ENCODE measurements around the gene PLD6.

Gene PLD6

DNA sequence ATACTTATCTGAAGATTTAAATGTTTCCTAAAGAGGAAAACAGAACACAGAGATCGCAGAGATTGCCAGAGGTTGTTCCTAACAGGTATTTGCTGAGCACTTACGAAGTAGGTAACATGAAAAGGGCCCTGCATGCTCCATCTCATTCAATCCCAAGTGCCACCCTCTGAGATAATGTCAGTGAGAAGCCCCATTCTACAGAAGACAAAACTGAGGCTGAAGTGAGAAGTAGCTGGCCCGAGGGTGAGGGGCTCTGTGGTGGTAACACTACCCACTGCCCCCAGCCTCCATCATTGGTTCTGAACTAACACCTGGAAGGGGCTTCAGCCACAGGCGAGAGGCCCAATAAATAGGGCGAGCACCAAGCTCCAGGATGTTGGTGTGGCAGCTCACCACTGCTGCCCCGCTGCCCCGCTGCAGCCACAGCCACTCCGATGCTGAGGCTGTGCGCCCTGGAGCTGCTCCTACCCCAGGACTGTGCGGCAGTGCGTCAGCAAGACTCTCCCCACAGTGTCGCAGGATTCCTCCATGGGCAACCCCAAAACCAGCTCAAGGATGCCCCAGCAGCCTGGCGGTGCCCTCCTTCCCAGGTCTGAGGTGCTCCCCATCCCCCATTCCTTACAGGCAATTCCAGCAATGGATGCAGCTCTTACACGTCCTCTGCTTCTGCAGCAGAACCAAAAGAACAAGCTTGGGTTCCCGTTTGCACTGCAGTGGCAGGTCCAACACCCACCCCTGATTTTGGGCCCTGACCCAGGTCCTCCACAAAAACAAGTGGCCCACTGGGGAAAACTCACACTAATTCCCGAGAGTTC is 20.5 kb upstream of the PLD6 start:
- H3K4me3 ChIP-seq (ENCODE audit: control insufficient read depth, low read depth, low read length) = no peak overlapping the region
- no peak for DNase-seq (ENCODE audit: low read depth)
- TF ChIP-seq, protein P1, sequence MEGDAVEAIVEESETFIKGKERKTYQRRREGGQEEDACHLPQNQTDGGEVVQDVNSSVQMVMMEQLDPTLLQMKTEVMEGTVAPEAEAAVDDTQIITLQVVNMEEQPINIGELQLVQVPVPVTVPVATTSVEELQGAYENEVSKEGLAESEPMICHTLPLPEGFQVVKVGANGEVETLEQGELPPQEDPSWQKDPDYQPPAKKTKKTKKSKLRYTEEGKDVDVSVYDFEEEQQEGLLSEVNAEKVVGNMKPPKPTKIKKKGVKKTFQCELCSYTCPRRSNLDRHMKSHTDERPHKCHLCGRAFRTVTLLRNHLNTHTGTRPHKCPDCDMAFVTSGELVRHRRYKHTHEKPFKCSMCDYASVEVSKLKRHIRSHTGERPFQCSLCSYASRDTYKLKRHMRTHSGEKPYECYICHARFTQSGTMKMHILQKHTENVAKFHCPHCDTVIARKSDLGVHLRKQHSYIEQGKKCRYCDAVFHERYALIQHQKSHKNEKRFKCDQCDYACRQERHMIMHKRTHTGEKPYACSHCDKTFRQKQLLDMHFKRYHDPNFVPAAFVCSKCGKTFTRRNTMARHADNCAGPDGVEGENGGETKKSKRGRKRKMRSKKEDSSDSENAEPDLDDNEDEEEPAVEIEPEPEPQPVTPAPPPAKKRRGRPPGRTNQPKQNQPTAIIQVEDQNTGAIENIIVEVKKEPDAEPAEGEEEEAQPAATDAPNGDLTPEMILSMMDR (conservative IDR thresholded peaks at IDR 0.05; ENCODE audit: control insufficient read depth, insufficient read depth, low read depth, low read length) = no peak

DNA sequence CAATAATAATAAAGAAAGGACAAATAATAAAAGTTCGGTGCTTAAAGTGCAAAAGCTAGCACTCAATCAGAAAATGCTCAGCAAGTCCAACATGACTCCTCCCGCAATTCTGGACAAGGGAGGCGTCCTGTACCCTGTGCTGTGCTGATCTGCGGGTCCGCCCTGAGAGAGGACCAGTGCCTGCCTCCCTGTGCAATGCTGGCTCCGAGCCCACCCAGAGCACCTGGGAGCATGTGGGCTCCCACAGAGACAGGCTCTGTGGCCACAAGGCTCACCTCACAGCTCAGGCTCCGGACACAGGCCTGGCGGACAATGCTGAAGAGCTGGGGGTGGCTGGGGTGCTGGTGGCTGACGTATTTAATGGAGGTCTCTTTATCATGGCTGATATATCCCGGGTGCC is 19.8 kb upstream of the PLD6 start:
- TF ChIP-seq, protein P1 (conservative IDR thresholded peaks at IDR 0.05; ENCODE audit: control insufficient read depth, insufficient read depth, low read depth, low read length) = no peak
- no peak overlapping the region for H3K4me3 ChIP-seq (ENCODE audit: control insufficient read depth, low read depth, low read length)
- no peak for DNase-seq (ENCODE audit: low read depth)

DNA sequence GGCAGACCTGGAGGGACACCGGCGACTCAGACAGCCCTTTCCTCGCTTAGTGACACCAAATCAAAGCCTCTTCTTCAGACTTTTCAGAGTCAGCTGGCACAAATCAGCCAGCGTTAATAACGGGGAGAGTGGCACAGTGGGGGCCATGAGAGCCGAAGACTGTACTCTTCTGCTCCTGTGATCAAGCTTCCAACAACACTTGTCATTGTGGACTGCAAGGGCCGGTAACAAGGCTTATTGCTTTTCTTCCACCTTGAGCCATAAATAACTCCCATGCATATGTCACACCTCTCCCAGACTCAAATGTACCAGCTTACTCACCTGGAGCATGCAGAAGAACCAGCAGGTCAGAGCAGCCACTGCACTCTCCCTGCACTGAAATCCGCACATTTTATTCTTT is 18.0 kb upstream of the PLD6 start:
- no peak overlapping the region for H3K4me3 ChIP-seq (ENCODE audit: control insufficient read depth, low read depth, low read length)
- DNase-seq (ENCODE audit: low read depth) = no peak

DNA sequence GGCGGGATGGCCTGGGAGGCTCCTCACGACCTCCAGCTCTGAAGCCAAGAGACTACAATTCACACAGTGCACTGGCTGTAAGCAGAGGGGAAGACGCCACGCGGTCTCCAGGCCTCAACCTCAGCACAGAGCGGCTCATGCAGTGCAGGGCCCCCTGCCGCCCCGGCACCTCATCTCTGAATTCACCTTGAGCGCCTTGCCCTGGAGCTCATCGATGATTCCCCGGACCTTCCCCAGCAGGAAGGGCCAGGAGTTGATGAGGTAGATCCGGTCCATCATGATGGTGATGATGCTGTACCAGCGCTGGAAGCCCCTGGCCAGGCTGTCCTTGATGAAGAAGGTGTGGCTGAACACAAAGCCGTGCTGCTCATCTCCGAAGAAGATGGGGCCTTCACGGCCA is 17.6 kb upstream of the PLD6 start:
- TF ChIP-seq, protein P1 (conservative IDR thresholded peaks at IDR 0.05; ENCODE audit: control insufficient read depth, insufficient read depth, low read depth, low read length) = no peak
- no peak for DNase-seq (ENCODE audit: low read depth)
- H3K4me3 ChIP-seq (ENCODE audit: control insufficient read depth, low read depth, low read length) = no peak overlapping the region

More for the DNA sequence above, 18.0 kb upstream of the PLD6 start:
- TF ChIP-seq, protein P1 (conservative IDR thresholded peaks at IDR 0.05; ENCODE audit: control insufficient read depth, insufficient read depth, low read depth, low read length) = no peak

DNA sequence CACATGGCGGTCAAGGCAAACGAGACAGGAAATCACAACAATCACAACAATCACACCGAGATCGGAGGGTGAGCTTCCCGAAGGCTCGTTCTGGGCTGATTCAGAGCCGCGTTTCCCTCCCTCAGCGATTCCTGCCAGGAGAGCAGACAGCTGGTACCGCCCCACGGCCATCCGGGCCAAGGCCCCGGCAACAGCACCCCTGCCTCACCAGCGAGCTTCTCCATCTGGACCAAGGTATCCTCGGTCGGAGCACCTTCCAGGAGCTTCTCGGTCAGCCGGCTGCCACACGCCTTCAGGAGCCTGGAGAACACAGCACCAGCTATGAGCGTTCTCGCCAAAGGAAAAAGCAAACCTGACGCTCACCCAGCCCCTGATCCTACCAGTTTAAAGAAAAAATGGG is 15.2 kb upstream of the PLD6 start:
- no peak for DNase-seq (ENCODE audit: low read depth)
- H3K4me3 ChIP-seq (ENCODE audit: control insufficient read depth, low read depth, low read length) = no peak overlapping the region
- TF ChIP-seq, protein P1 (conservative IDR thresholded peaks at IDR 0.05; ENCODE audit: control insufficient read depth, insufficient read depth, low read depth, low read length) = no peak

DNA sequence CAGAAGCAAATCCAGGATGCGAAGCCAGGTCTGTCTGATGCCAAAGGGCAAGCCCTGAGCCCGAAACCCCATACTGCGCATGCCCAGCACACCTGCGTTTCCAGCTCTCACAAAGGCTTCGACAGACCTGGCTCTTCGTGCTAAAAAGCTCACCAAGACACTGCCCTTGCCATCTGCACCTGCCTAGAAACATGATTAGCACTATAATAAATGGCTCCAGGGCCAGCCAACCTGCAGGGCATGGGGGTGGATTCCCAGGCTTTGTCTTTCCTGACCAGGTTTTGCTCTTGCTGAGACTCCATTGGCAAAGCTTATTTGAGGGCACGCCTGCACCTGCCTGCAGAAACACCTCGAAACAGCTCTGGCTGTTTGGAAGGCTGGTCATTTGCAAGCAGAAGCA is 14.4 kb upstream of the PLD6 start:
- no peak for DNase-seq (ENCODE audit: low read depth)
- TF ChIP-seq, protein P1 (conservative IDR thresholded peaks at IDR 0.05; ENCODE audit: control insufficient read depth, insufficient read depth, low read depth, low read length) = no peak
- no peak overlapping the region for H3K4me3 ChIP-seq (ENCODE audit: control insufficient read depth, low read depth, low read length)

Measured in fibroblast of mammary gland (primary cell).